Natural killer cell treated with Interleukin-12 subunit alpha and Interleukin-12 subunit beta and Interleukin-15 and Interleukin-18, amount 100 ng/mL, for 72 hours (primary cell): Measurements from ENCODE around the gene OLFM1. TPM values are rescaled to one million over a fixed set of nuclear protein-coding genes. Genes with fewer than 3 reads are reported as not detected.

Source experiments
- ATAC-seq, 2 donors: fragments of 150-1000 bp; cut with Tn5 transposase in 1 of 2; sonication (Bioruptor Pico), chemical (Tn5 transposase) in 1 of 2; 2 replicates each; pipeline ENCODE4 v1.10.0; 2021
- DNase-seq: peaks from one replicate; pipeline ENCODE4 v3.0.0; 2022; ENCODE audit warnings: low spot score
- H3K27ac Mint-ChIP-seq, 2 donors: 1 replicate in 1 of 2; 2 replicates in 1 of 2; pipeline ENCODE4 v1.8.0; 2022; ENCODE audit warnings: mixed read lengths in 2 of 2, mild to moderate bottlenecking in 1 of 2, moderate library complexity in 1 of 2
- H3K27me3 Mint-ChIP-seq, 2 donors: 1 replicate in 1 of 2; 2 replicates in 1 of 2; pipeline ENCODE4 v1.8.0; 2022; ENCODE audit warnings: mixed read lengths in 2 of 2
- H3K36me3 Mint-ChIP-seq: one replicate; pipeline ENCODE4 v1.8.0; 2022; ENCODE audit warnings: mixed read lengths
- H3K4me1 Mint-ChIP-seq, 2 donors: 1 replicate in 1 of 2; 2 replicates in 1 of 2; pipeline ENCODE4 v1.8.0; 2022; ENCODE audit warnings: low read depth in 2 of 2, mixed read lengths in 2 of 2, mild to moderate bottlenecking in 1 of 2
- H3K4me3 Mint-ChIP-seq: one replicate; pipeline ENCODE4 v1.8.0; 2022; ENCODE audit warnings: mixed read lengths
- H3K9me3 Mint-ChIP-seq: 2 replicates; pipeline ENCODE4 v1.8.0; 2022; ENCODE audit warnings: mixed read lengths
- total RNA-seq, 2 donors: library from RNA; stranded (reverse); gene quantifications; one replicate each; pipeline ENCODE4 v1.2.3, GENCODE V29; 2022

Gene OLFM1
- total RNA-seq, 2 donors from 2014 or later = not detected

DNA sequence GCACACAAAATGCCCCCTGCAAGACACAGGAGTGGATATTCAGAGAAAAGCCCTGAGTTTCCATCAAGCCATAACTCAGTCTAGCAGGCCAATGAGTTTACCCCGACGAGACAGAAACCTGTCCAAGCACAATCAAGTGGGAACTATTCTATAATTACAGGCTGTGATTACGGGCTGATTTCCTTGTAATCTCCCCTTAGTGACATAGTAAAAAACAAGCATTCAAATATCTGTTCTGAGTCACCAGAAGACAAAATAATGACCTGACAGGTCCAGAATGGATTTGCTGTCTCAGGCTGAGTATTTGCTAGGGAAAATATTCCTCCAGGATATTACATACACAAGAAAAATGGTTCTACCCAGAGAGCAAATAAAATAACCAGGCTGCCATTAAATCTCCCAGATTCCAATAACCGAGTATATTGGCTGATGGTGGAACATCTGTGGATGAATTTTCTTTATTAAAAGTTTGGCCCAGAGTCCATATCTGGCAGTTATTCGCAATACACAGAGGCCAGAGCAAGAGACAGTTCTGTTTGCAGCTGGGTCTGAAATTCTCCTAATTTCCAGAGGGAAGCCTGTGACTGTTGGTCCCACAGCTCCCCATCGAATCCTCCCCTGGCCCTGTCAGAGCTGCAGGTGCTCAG is 35.8 kb downstream of the OLFM1 start:
- Mint-ChIP-seq H3K4me3 (no peak overlapping the region), H3K27ac (no peak overlapping the region), H3K27me3 (no peaks in the 10 kb centered on the region), H3K36me3 (no peaks in the 10 kb centered on the region), H3K9me3 (no peaks in the 10 kb centered on the region), H3K4me1 (no peaks in the 10 kb centered on the region)
- DNase-seq (no peak), ATAC-seq (no peak)

- no peak for DNase-seq
- Mint-ChIP-seq H3K36me3 (no peaks in the 10 kb centered on the region), H3K4me3 (no peak overlapping the region), H3K9me3 (no peaks in the 10 kb centered on the region), H3K27ac (no peak overlapping the region), H3K4me1 (no peaks in the 10 kb centered on the region), H3K27me3 (no peaks in the 10 kb centered on the region)
- ATAC-seq = no peak
Measured at GRCh38 chr9:135123773-135124134, 36.3 kb downstream of the OLFM1 start.

GRCh38 chr9:135126451-135127187 is 39.2 kb downstream of the OLFM1 start:
- Mint-ChIP-seq H3K4me3 (no peak overlapping the region), H3K36me3 (no peaks in the 10 kb centered on the region), H3K27me3 (no peaks in the 10 kb centered on the region), H3K27ac (no peak overlapping the region), H3K9me3 (no peaks in the 10 kb centered on the region), H3K4me1 (no peaks in the 10 kb centered on the region)
- ATAC-seq (no peak), DNase-seq (no peak)

- Mint-ChIP-seq H3K9me3 (no peaks in the 10 kb centered on the region), H3K27me3 (peaks cover 6% of the 10 kb centered on the region in 2 donors), H3K36me3 (no peaks in the 10 kb centered on the region), H3K4me3 (no peak overlapping the region), H3K4me1 (no peaks in the 10 kb centered on the region), H3K27ac (no peak overlapping the region)
- DNase-seq = no peak
- no peak for ATAC-seq
Measured at GRCh38 chr9:135127718-135128670, 40.5 kb downstream of the OLFM1 start.

DNA sequence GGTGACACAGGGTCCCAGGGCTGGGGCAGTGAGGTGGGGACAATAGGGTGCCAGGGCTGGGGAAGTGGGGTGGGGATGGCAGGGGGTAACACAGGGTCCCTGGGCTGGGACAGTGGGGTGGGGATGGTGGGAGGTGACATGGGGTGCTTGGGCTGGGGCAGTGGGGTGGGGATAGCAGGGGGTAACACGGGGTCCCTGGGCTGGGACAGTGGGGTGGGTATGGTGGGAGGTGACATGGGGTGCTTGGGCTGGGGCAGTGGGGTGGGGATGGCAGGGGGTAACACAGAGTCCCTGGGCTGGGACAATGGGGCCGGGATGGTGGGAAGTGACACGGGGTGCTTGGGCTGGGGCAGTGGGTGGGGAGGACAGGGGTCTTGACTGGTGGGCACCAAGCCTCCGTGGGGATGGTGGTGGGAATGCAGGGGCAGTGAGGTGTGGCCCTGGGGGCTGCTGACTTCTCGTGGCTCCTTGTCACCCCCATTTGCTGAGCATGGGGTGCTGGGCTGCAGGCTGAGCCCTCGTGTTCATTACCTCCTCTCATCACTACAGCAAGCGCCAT is 41.7 kb downstream of the OLFM1 start:
- H3K4me1 Mint-ChIP-seq = no peaks in the 10 kb centered on the region
- no peak for DNase-seq
- peaks cover 6 to 8% of the 10 kb centered on the region in 2 donors for H3K27me3 Mint-ChIP-seq
- no peaks in the 10 kb centered on the region for H3K9me3 Mint-ChIP-seq
- H3K4me3 Mint-ChIP-seq = no peak overlapping the region
- ATAC-seq = no peak
- H3K27ac Mint-ChIP-seq = no peak overlapping the region
- no peaks in the 10 kb centered on the region for H3K36me3 Mint-ChIP-seq

DNA sequence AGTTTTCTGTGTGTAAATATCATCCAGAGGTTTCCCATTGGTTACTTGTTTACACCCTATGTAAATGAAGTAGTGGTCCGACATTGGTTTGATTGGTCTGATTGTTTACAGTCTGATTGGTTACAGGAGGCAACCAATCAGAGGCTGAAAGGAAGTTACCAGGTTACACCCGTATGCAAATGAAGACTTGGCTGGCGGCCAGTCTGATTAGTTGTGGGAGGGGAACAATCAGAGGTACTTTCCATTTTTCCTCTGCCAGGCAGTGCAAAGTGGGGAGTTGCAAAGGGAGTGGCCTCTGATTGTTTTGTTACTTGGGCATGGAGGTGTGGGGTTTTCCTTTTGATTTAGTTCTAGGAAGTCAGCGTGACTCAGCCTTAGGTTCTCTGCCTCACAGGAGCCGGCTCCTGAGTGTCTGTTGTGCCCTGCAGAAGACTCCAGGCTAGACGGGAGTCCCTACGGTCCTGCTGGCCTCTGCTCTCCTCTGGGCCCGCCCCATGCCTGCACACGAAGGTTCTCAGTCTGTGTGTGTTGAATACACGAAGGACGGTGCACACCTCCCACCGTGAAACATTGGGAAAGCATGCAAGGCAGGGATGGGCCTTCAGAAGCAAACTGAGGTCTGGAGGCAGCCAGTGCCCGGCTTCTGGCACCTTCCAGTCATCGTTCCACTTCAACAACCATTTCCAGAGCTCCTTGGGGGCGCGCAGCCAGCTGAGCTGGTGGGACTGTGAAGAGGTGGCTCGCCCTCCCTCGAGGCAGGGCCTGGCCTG is 42.9 kb downstream of the OLFM1 start:
- Mint-ChIP-seq H3K4me1 (no peaks in the 10 kb centered on the region), H3K9me3 (no peaks in the 10 kb centered on the region), H3K4me3 (no peak overlapping the region), H3K27me3 (peaks cover 6 to 8% of the 10 kb centered on the region in 2 donors), H3K27ac (no peak overlapping the region), H3K36me3 (no peaks in the 10 kb centered on the region)
- ATAC-seq (peak in 1 of 2 donors; percentile 28), DNase-seq (no peak)

DNA sequence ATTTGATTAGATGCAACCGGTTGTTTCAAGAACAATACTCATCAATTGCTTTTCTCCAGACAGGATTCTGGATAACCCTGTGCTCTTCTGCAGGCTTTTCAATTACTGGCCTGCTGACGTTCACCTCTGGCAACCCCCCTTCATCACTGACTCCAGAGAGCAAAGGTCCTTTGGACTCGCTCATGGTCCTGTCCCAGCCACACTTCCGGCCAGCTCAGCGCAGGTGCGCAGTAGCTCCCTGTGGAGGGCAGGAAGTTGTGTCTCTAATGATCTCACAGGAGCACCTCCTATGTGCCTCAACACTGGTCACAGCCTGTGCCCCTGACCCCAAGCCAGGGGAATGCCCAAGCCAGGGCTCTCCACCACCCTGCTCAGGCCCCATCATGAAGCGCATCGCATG is 44.0 kb downstream of the OLFM1 start:
- Mint-ChIP-seq H3K4me1 (no peaks in the 10 kb centered on the region), H3K27me3 (peaks cover 7 to 8% of the 10 kb centered on the region in 2 donors), H3K27ac (no peak overlapping the region), H3K9me3 (no peaks in the 10 kb centered on the region), H3K4me3 (no peak overlapping the region), H3K36me3 (no peaks in the 10 kb centered on the region)
- ATAC-seq = no peak
- DNase-seq = no peak

- H3K4me1 Mint-ChIP-seq = no peaks in the 10 kb centered on the region
- DNase-seq = no peak
- peaks cover 11 to 12% of the 10 kb centered on the region in 2 donors for H3K27me3 Mint-ChIP-seq
- no peaks in the 10 kb centered on the region for H3K9me3 Mint-ChIP-seq
- no peak for ATAC-seq
- H3K36me3 Mint-ChIP-seq = no peaks in the 10 kb centered on the region
- no peak overlapping the region for H3K27ac Mint-ChIP-seq
- H3K4me3 Mint-ChIP-seq = no peak overlapping the region
Measured at GRCh38 chr9:135132008-135132407, 44.5 kb downstream of the OLFM1 start.

GRCh38 chr9:135134268-135135022 is 47.0 kb downstream of the OLFM1 start:
- Mint-ChIP-seq H3K9me3 (no peaks in the 10 kb centered on the region), H3K27ac (no peak overlapping the region), H3K4me1 (no peaks in the 10 kb centered on the region), H3K4me3 (no peak overlapping the region), H3K36me3 (no peaks in the 10 kb centered on the region), H3K27me3 (peaks cover 11 to 13% of the 10 kb centered on the region in 2 donors)
- ATAC-seq (no peak), DNase-seq (no peak)

GRCh38 chr9:135135171-135135928 is 47.9 kb downstream of the OLFM1 start:
- peaks cover 11 to 13% of the 10 kb centered on the region in 2 donors for H3K27me3 Mint-ChIP-seq
- H3K36me3 Mint-ChIP-seq = no peaks in the 10 kb centered on the region
- no peaks in the 10 kb centered on the region for H3K9me3 Mint-ChIP-seq
- no peak overlapping the region for H3K27ac Mint-ChIP-seq
- H3K4me3 Mint-ChIP-seq = no peak overlapping the region
- no peak for DNase-seq
- H3K4me1 Mint-ChIP-seq = no peaks in the 10 kb centered on the region
- ATAC-seq = no peak

- H3K27ac Mint-ChIP-seq = no peak overlapping the region
- no peaks in the 10 kb centered on the region for H3K9me3 Mint-ChIP-seq
- DNase-seq (no peak), ATAC-seq (no peak)
- no peaks in the 10 kb centered on the region for H3K36me3 Mint-ChIP-seq
- H3K27me3 Mint-ChIP-seq = peaks cover 11 to 13% of the 10 kb centered on the region in 2 donors
- no peak overlapping the region for H3K4me3 Mint-ChIP-seq
- H3K4me1 Mint-ChIP-seq = no peaks in the 10 kb centered on the region
Measured at GRCh38 chr9:135135929-135136315, 48.5 kb downstream of the OLFM1 start.

- Mint-ChIP-seq H3K36me3 (no peaks in the 10 kb centered on the region), H3K27me3 (peaks cover 11 to 13% of the 10 kb centered on the region in 2 donors), H3K9me3 (no peaks in the 10 kb centered on the region), H3K4me1 (no peaks in the 10 kb centered on the region), H3K27ac (no peak overlapping the region), H3K4me3 (no peak overlapping the region)
- DNase-seq (no peak), ATAC-seq (no peak)
Measured at GRCh38 chr9:135136481-135136880, 49.0 kb downstream of the OLFM1 start.
